ENCODE results near the gene ERO1A. TPM values are rescaled to one million over a fixed set of nuclear protein-coding genes. Genes with fewer than 3 reads are reported as not detected.

Gene ERO1A
- total RNA-seq, 6 experiments from 2014 or later = 31.2 to 162 (median 37.9) TPM

DNA sequence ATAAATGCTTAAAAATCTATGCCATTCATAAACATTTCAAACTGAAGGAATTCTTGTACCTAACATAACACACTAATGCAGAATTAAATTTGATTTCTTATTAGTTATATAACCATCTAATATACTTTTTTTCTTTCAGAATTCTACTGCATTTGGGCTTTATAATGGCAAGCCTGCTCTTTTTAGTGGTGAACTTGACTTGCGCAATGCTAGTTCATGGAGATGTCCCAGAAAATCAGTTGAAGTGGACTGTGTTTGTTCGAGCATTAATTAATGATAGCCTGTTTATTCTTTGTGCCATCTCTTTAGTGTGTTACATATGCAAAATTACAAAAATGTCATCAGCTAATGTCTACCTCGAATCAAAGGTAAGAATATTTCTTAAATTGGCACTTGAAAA, 95.4 kb downstream of the ERO1A start:
- H3K9me3 ChIP-seq = peaks cover 0 to 4% (median 0%) of the 10 kb centered on the region in 4 donors
- no peak for TF ChIP-seq POLR2A (IDR thresholded peaks at IDR 0.05)
- TF ChIP-seq, protein P1, sequence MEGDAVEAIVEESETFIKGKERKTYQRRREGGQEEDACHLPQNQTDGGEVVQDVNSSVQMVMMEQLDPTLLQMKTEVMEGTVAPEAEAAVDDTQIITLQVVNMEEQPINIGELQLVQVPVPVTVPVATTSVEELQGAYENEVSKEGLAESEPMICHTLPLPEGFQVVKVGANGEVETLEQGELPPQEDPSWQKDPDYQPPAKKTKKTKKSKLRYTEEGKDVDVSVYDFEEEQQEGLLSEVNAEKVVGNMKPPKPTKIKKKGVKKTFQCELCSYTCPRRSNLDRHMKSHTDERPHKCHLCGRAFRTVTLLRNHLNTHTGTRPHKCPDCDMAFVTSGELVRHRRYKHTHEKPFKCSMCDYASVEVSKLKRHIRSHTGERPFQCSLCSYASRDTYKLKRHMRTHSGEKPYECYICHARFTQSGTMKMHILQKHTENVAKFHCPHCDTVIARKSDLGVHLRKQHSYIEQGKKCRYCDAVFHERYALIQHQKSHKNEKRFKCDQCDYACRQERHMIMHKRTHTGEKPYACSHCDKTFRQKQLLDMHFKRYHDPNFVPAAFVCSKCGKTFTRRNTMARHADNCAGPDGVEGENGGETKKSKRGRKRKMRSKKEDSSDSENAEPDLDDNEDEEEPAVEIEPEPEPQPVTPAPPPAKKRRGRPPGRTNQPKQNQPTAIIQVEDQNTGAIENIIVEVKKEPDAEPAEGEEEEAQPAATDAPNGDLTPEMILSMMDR (IDR thresholded peaks at IDR 0.05) = no peak
- H3K4me1 ChIP-seq = no peaks in the 10 kb centered on the region
- DNase-seq (no peak), ATAC-seq (no peak)
- intact Hi-C loops (cut with DNase I) = no loop called here
- H3K4me3 ChIP-seq = no peak overlapping the region
- H3K27ac ChIP-seq = no peak overlapping the region
- 62% methylated on average over 3 of the region's 3 CpGs for WGBS (ENCODE audit: insufficient coverage, low coverage, low lambda C conversion rate, missing lambda C conversion rate)
- H3K27me3 ChIP-seq = no peaks in the 10 kb centered on the region
- no peaks in the 10 kb centered on the region for H3K36me3 ChIP-seq

- Histone ChIP-seq H3K36me3 (no peaks in the 10 kb centered on the region), H3K4me1 (no peaks in the 10 kb centered on the region), H3K27me3 (no peaks in the 10 kb centered on the region), H3K27ac (no peak overlapping the region), H3K9me3 (no peaks in the 10 kb centered on the region), H3K4me3 (no peak overlapping the region)
- ATAC-seq (no peak), DNase-seq (no peak)
- 90% methylated on average over 1 of the region's 1 CpG for WGBS (ENCODE audit: insufficient coverage, low coverage, low lambda C conversion rate, missing lambda C conversion rate)
- intact Hi-C loops (cut with DNase I) = no loop called here
- TF ChIP-seq, protein P1 (IDR thresholded peaks at IDR 0.05) = no peak
- TF ChIP-seq POLR2A (IDR thresholded peaks at IDR 0.05) = no peak
Measured at GRCh38 chr14:52598568-52598967, 96.8 kb downstream of the ERO1A start.

DNA sequence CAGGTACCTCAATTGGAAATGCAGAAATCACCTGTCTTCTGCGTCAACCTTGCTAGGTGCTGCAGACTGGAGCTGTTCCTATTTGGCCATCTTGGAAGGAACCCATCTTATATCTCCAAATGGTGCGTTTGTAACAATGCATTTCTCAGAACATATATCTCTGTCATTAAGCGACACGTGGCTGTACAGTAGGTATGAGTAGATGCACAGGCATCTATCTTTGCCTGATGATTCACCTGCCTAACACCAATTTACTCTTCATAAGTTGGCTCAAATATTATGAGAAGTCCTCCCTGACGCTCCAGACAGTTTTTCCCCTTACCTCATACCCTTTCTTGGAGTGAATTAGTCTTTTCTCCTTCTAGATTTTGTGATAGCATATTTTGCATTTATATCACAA, 98.5 kb downstream of the ERO1A start:
- Histone ChIP-seq H3K4me3 (no peak overlapping the region), H3K9me3 (no peaks in the 10 kb centered on the region), H3K27ac (no peak overlapping the region), H3K36me3 (no peaks in the 10 kb centered on the region), H3K4me1 (no peaks in the 10 kb centered on the region), H3K27me3 (no peaks in the 10 kb centered on the region)
- intact Hi-C loops (cut with DNase I) = no loop called here
- no peak for TF ChIP-seq POLR2A (IDR thresholded peaks at IDR 0.05)
- TF ChIP-seq, protein P1 (IDR thresholded peaks at IDR 0.05) = no peak
- 85% methylated on average over 3 of the region's 5 CpGs for WGBS (ENCODE audit: insufficient coverage, low coverage, low lambda C conversion rate, missing lambda C conversion rate)
- ATAC-seq = no peak
- no peak for DNase-seq

GRCh38 chr14:52596320-52596719, 99.0 kb downstream of the ERO1A start:
- TF ChIP-seq POLR2A (IDR thresholded peaks at IDR 0.05) = no peak
- TF ChIP-seq, protein P1 (IDR thresholded peaks at IDR 0.05) = no peak
- Histone ChIP-seq H3K27ac (no peak overlapping the region), H3K4me3 (no peak overlapping the region), H3K27me3 (no peaks in the 10 kb centered on the region), H3K9me3 (no peaks in the 10 kb centered on the region), H3K36me3 (no peaks in the 10 kb centered on the region), H3K4me1 (no peaks in the 10 kb centered on the region)
- intact Hi-C loops (cut with DNase I) = no loop called here
- DNase-seq = no peak
- WGBS (ENCODE audit: insufficient coverage, low coverage, low lambda C conversion rate, missing lambda C conversion rate) = no CpG with 5 or more reads among the region's 10 CpGs
- ATAC-seq = no peak

DNA sequence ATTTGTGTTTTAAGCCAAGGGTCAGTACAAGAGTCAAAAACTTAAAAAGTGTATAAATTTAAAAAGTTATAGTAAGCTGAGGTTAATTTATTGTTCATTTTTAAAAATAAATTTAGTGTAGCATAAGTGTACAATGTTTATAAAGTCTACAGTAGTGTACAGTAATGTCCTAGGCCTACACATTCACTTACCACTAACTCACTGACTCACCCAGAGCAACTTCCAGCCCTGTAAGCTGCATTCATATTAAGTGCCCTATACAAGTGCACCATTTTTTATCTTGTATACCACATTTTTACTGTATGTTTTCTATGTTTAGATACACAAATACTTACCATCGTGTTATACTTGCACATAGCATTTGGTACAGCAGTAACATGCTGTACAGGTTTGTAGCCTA, 105.0 kb downstream of the ERO1A start:
- intact Hi-C loops (cut with DNase I) = no loop called here
- Histone ChIP-seq H3K27me3 (no peaks in the 10 kb centered on the region), H3K9me3 (no peaks in the 10 kb centered on the region), H3K4me3 (no peak overlapping the region), H3K27ac (no peak overlapping the region), H3K36me3 (no peaks in the 10 kb centered on the region), H3K4me1 (no peaks in the 10 kb centered on the region)
- TF ChIP-seq POLR2A (IDR thresholded peaks at IDR 0.05) = no peak
- TF ChIP-seq, protein P1 (IDR thresholded peaks at IDR 0.05) = no peak
- ATAC-seq (no peak), DNase-seq (no peak)
- 100% methylated on average over 1 of the region's 1 CpG for WGBS (ENCODE audit: insufficient coverage, low coverage, low lambda C conversion rate, missing lambda C conversion rate)

Data from right lobe of liver (tissue), 6 donors.